Measurements from ENCODE around the gene FCHO2.

GRCh38 chr5:73037545-73037944, 81.7 kb downstream of the FCHO2 start:
- TF ChIP-seq CTCF (IDR thresholded peaks at IDR 0.05) (no peak), POLR2A (IDR thresholded peaks at IDR 0.05) (no peak)

Measured in tibial nerve (tissue), 3 donors.